Gastrocnemius medialis (tissue), 4 donors: Measurements from ENCODE around the gene EYS.

ENCODE experiments used
- CTCF ChIP-seq, 5 experiments: fragments of 450-650 bp in 3 of 5; fragments of 200-600 bp in 2 of 5; sonication (generic) in 2 of 5; IDR thresholded peaks in 4 of 5; conservative IDR thresholded peaks in 1 of 5; 1 replicate in 4 of 5; 2 replicates in 1 of 5; pipeline ENCODE4 v1.5.1; 2016 to 2019; ENCODE audit warnings: antibody characterized with exemption in 5 of 5, mild to moderate bottlenecking in 3 of 5, moderate library complexity in 3 of 5
- POLR2A ChIP-seq, 2 donors: fragments of 450-650 bp; IDR thresholded peaks; one replicate each; pipeline ENCODE4 v1.6.1; 2017; ENCODE audit warnings: antibody characterized with exemption in 2 of 2, mild to moderate bottlenecking in 2 of 2, moderate library complexity in 2 of 2

- no peak for TF ChIP-seq POLR2A (IDR thresholded peaks at IDR 0.05)
- no peak for TF ChIP-seq CTCF (IDR thresholded peaks at IDR 0.05 in 4 of 5, conservative IDR thresholded peaks at IDR 0.05 in 1 of 5)
Observed at GRCh38 chr6:64084185-64084663, 1622.8 kb downstream of the EYS start.
